K562 (cell line): ENCODE measurements around the gene ZFYVE1. TPM values are rescaled to one million over a fixed set of nuclear protein-coding genes. Genes with fewer than 3 reads are reported as not detected.

Experiments
- ARID4B ChIP-seq: sonication (generic); formaldehyde crosslinking; IDR thresholded peaks from 2 replicates; pipeline ENCODE4 v1.8.0; 2022; ENCODE audit warnings: mild to moderate bottlenecking, missing genetic modification reagents
- CLOCK ChIP-seq: fragments of 250-450 bp; sonication (Bioruptor Pico); IDR thresholded peaks from 2 replicates; pipeline ENCODE4 v1.4.0; 2020; ENCODE audit warnings: mild to moderate bottlenecking, moderate library complexity, borderline replicate concordance
- FOXO4 ChIP-seq: fragments of 450-650 bp; formaldehyde crosslinking; IDR thresholded peaks from 2 replicates; pipeline ENCODE4 v1.4.0; 2020; ENCODE audit warnings: mild to moderate bottlenecking, moderate library complexity
- HDAC8 ChIP-seq: fragments of 450-650 bp; IDR thresholded peaks from 2 replicates; pipeline ENCODE4 v1.6.1; 2016; ENCODE audit warnings: mild to moderate bottlenecking, missing genetic modification characterization, moderate library complexity, missing compliant biosample characterization
- MAX ChIP-seq: sonication (generic); formaldehyde crosslinking; IDR thresholded peaks from 2 replicates; pipeline ENCODE4 v1.9.0; 2022; ENCODE audit warnings: mild to moderate bottlenecking, missing genetic modification reagents
- MEIS2 ChIP-seq: fragments of 450-650 bp; IDR thresholded peaks from 2 replicates; pipeline ENCODE4 v1.6.1; 2014; ENCODE audit warnings: mild to moderate bottlenecking; ENCODE audit not compliant: partially characterized antibody
- POLR2A ChIP-seq: fragments of 450-650 bp; conservative IDR thresholded peaks from 2 replicates; pipeline ENCODE4 v1.6.1; 2016
- RUNX1 ChIP-seq: sonication (generic); IDR thresholded peaks from 2 replicates; pipeline ENCODE4 v1.6.1; 2016; ENCODE audit warnings: antibody characterized with exemption, low read depth
- SAP30 ChIP-seq: fragments of 200-600 bp; sonication (generic); IDR thresholded peaks from 2 replicates; pipeline ENCODE4 v1.6.1; 2012; ENCODE audit warnings: borderline replicate concordance, low read depth, mild to moderate bottlenecking, moderate library complexity, low read length, control low read depth, inconsistent platforms; ENCODE audit not compliant: insufficient read depth, poor library complexity, severe bottlenecking
- SIRT6 ChIP-seq: IDR thresholded peaks from one replicate; pipeline ENCODE4 v1.6.1; 2012; ENCODE audit warnings: low read depth, mild to moderate bottlenecking, control low read depth, inconsistent platforms, low read length, moderate library complexity
- TBL1XR1 ChIP-seq, 2 experiments: IDR thresholded peaks; 2 replicates each; pipeline ENCODE4 v1.6.1; 2012; ENCODE audit warnings: improper control_type of control experiment in 2 of 2, low read length in 2 of 2, mild to moderate bottlenecking in 1 of 2
- ZFP1 ChIP-seq: fragments of 450-650 bp; formaldehyde crosslinking; IDR thresholded peaks from 2 replicates; pipeline ENCODE4 v1.4.0; 2020; ENCODE audit warnings: mild to moderate bottlenecking, mixed read lengths
- ZNF354B ChIP-seq: fragments of 250-450 bp; sonication (Bioruptor Pico); IDR thresholded peaks from 2 replicates; pipeline ENCODE4 v1.4.0; 2020
- polyA plus RNA-seq, 8 experiments: library from polyadenylated mRNA; depleted of rRNA in 4 of 8; stranded (reverse) in 5 of 8; unstranded in 3 of 8; fragments of >200 nt; fragmentation: Nextera tagmentation in 2 of 8; fragmentation: Illumina TruSeq in 1 of 8; extraction: Ambion mirVana in 2 of 8; extraction: Trizol in 1 of 8; gene quantifications; 2 replicates each; pipeline versions ENCODE4 v1.2.1 to v1.2.3, GENCODE V29; 2011 to 2014; ENCODE audit warnings: inconsistent platforms in 1 of 8, missing spikeins in 1 of 8
- total RNA-seq, 7 experiments: library from RNA; depleted of rRNA in 6 of 7; stranded (reverse); fragments of >200 nt in 6 of 7; fragmentation: Illumina TruSeq in 2 of 7; extraction: Trizol in 2 of 7; gene quantifications; 2 replicates each; pipeline versions ENCODE4 v1.2.1 to v1.2.3, GENCODE V29; 2011 to 2021; ENCODE audit warnings: low replicate concordance in 1 of 7

The ZFYVE1 gene
- total and polyA plus RNA-seq, 9 of the 15 experiments (the other 6 are each of a cell fraction or from before 2014, with no cell fraction given) = 0.62 to 5.5 (median 3.4) TPM

GRCh38 chr14:72925171-72925759 is 101.6 kb downstream of the ZFYVE1 start (continued):
- TF ChIP-seq CLOCK (no peak), MAX (CRISPR knock-in tag) (no peak), ZNF354B (CRISPR knock-in tag) (no peak), MEIS2 (no peak), ZFP1 (no peak), SIRT6 (no peak), RUNX1 (no peak), FOXO4 (CRISPR knock-in tag) (no peak), SAP30 (no peak), POLR2A (peak; percentile 60), HDAC8 (no peak), TBL1XR1 (IDR thresholded peaks at IDR 0.05; ENCODE audit: low read length in 2 of 2) (no peak), ARID4B (CRISPR knock-in tag) (no peak)
